T1000 (cell line): ENCODE data around the gene PC.

Experiments
- DNase-seq: peaks from one replicate; lab custom pipeline; 2025; ENCODE audit warnings: mixed read lengths; lab: John Stamatoyannopoulos, UW

The PC gene

DNA sequence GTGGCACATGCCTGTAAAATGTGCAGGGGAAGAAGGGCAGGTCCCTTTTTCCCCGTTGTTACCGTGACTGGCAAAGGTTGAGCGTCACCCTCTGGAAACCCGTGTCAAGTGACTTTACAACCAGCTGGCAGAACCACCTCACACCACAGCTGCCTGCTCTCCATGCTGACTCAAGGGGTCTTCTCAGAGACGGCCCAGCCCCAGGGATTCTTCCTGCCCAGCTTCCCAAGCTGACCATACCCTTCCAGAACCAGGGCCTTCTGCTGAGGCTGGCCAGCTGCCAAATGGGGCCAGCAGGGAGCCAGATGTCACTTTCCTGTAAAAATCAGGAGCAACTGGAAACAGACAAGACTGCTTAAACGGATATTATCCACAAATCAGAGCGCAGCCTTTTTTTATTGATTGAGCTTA, 6.3 kb downstream of the PC start:
- no peak for DNase-seq

DNA sequence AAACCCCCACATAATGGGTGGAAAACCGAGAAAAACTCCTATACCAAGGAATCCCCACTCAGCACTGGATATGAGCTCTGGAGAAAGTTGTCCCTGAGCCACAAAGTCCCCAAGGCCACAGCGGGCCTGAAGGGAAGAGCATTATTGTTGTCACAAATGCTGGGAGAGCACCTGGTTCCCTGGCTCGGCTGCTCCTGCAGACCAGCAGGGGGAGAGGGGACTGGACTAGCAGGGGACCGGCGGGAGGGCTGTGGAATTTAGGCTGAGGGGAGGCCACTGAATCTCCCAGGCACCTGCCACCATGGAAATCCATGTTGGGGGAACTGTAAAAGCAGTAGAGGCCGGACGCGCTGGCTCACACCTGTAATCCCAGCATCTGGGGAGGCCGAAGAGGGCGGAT, 7.0 kb downstream of the PC start:
- DNase-seq: no peak

DNA sequence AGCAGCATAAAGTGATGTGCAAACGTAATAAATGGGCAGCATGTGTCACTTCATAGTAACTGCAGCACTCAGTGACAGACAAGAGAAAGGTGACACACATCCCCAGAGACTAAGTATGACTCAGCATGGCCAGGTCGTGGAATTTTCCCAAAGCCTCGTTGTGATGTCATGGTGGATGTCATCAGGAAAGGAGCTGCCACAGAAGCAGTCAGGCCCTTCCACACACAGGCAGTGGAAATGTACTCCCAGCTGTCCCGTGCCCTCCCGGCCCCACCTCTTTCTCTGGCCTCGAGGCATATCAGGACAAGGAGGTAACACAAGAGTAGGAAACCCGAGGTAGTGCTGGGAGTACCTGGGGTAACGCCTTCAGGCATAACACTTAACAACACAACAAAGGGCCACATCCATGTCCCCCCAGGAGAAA, 8.1 kb downstream of the PC start:
- peak; percentile 73 for DNase-seq

DNA sequence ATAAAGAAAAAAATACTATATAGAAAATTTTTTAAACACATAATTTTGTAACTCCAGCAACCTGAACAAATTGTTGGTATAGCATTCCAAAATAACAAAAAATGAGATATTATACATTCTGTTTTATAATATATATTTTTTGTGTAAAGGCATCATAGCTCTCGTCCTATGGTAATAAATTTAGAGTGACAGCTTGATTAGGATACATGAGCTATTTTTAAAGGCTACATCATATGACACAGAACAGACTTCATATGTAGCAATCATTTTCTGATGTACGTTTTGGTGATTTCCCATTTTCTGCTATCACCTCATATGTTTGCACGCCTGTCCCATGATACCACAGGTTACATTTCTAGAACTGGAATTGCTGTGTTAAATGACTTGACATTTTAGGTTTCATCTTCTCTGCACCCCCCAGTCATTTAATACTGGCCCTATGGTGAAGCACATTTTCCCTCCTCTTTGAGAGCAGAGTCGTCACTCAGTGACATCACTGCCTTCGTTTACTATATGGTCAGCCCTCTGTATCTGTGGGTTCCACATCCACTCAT, 19.5 kb downstream of the PC start:
- no peak for DNase-seq

DNA sequence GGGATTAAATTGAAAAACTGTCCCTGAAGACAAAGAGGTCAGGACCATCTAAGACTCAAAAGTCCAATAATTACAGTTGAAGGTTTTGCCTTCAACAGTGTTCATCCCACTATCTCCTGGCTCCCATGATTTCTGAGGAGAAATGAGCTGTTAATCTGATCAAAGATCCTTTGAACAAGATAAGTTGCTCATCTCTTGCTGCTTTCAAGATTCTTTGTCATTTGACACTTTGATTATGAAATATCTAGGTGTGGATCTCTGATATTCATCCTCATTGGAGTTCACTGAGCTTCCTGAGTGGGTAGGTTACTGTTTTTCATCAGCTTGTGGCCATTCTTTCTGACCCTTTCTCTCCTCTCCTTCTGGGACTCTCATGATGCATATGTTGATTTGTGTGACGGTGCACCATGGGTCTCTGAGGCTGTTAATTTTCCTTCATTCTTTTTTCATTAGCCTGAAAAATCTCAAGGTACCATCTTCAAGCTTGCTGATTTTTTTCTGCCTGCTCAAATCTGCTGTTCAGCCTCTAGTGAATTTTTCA, 20.9 kb downstream of the PC start:
- no peak for DNase-seq

DNA sequence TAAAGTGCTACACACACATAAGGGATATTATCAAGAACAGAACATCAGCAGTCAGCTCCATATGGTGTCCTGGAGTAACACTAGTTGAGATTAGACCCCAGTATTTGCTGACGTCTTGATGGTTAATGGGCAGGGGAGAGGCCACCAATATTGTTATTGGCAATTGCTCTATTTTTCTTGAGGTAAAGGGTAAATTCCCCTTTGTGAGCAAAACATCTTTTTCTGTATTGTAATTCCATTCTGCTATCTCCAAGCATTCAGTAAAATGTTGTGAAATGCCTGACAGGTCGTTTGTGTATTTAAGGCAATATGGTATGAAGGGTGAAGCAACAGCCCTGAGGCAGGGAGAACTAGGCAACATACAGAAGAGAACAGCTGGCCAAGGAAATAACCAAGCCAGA, 21.9 kb downstream of the PC start:
- DNase-seq: no peak

DNA sequence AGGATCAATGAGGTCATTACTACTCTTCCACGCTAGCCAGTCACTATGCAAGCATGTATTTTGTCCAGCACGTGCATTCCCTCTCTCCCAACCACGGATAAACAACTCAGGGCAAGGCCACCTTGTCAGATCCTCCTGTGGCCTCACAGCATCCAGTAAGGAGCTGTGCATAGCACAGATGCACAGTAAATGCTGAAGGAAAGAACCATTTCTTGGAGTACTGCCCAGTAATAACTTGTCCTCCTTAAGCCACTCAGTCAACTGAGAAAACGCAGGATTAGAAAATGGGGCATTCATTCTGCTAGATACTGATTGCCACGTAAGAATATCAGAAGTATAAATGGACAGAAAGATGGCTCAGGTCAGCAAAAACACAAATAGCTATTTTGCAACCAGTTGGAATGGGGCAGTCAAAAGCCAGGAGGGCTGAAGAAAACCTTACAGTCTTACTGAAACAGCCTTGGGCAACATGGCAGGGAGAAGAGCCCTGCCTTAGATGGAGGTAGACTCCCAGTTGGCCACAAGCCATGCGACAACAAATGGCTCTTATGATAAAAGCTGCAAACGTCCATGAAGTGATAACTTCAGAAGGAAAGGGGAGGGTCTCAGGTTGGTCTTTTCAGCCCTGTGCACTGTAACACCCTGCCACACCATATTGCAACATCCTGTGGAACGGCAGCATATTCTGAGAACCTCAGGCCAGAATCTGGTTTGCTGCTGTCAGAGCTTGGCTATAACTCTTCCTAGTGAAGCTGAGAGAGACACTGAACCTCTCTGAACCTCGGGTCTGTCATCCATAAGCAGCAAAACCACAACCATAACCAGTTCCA, 23.0 kb downstream of the PC start:
- no peak for DNase-seq

DNA sequence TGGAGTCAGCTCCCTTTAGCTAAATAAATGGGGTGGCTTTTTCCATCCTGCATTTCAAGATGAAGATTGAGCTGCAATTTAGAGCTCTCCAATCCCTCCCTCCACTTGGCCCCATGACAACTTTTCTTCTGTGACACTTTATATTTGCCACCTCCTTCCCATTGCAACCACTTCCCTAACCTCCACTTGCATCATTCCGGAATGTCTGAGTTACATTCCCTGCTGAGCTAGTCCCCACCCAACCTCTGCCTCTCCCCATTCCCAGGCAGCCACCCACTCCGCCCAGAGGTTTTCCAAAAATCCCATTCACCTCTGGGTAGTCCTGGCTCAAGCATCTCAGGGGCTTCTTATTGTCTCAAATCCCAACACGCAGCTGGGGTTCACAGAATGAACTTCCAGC, 24.7 kb downstream of the PC start:
- no peak for DNase-seq

DNA sequence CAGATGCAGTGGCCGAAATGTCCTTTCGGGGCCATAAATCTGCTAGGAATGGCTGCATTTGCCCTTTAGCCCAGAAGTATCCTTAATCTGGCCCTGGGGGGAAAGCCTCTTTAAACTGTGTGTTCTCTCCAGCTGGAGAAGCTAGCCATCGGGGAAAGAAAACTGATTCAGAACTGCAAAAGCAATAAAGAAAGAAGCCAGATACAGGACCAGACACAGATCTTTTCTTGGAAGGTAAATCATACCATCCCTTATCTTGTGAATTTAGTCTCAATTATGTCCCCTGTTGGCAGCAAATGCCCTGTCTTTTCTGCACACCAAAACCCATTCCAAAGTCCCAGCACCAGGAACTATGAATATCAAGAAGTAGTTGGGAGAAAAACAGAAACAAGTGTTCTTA, 25.6 kb downstream of the PC start:
- no peak for DNase-seq

DNA sequence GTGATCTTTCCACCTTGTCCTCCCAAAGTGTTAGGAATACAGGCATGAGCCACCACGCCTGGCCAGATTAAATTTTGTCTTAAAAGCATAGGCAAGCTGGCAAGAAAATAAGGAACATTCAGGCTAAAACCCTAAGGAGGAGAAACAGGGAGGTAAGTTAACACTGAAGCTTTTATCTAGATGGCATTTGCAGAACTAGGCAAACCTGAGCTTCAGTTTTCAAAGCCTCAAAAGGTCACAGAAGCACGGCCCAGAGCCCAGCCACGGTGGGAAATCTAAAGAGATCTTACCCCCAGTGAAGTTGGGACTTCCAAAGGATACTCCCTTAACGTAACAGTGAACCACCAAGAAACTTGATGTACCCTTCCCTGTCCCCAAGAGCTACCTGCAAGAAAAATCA, 28.4 kb downstream of the PC start:
- no peak for DNase-seq

DNA sequence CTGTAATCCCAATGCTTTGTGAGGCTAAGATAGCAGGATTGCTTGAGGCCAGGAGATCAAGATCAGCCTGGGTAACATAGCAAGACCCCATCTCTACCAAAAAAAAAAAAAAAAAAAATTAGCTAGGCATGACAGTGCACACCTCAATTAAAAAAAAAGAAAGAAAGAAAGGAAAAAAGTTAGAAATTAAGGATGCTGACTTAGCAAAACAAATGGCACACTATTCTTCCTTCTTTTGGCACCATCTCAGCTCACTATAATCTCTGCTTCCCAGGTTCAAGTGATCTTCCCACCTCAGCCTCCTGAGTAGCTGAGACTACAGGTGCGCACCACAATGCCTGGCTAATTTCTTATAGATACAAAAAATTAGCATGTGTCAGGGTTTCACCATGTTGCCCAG, 33.9 kb downstream of the PC start:
- DNase-seq: no peak

DNA sequence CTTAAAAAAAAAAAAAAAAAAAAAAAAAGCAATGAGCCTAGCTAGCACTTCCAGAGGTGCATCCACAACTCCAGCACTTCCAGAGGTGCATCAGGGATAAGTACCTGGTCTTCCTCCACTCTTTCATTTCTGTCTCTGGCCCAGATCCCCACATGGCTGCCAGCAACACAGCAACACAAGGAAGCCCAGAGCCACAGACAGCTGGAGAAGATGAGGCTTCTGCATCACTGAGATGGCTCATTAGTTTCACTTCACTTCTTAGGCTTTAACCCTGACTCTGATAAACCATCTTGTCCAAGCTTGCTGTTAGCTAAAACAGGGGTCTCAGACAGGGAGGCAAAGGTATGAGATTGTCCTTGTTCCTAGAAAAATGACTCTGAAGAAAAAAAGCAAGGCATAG, 35.6 kb downstream of the PC start:
- no peak for DNase-seq

DNA sequence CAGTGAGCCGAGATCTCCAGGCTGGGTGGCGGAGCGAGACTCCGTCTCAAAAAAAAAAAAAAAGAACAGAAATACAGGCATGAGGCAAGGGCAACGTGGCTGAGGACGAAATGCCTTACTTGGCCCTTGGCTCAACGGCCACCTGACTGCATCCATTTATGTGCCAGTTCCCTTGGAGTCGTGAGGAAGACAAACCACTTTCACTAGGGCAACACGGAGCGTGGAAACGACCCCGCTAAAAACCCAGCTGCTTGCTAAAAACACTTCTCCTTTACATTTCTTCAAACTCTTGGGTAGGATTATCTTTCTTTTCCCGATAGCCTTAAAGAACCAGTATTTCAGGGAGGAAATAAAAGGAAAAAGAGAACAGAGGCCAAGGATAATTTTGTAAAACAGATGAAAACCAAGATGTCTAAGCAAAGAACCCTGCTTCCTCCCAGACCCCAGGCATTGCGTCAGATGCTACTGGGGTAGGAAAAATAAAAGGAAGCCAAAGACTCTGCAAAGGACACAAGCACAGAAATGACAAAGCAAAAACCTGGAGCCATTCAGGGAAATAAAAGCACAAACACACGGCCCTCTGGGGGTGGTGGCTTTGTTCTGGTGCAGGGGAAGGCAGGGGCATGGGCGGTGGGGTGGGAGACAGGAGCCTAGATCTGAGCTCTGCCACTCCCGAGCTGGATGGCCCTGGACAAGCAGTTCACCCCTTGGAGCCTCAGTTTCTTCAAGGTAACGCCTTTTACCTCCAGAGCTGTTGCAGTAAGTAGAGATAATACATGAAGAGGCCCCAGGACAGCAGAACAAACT, 37.0 kb downstream of the PC start:
- DNase-seq: no peak

DNA sequence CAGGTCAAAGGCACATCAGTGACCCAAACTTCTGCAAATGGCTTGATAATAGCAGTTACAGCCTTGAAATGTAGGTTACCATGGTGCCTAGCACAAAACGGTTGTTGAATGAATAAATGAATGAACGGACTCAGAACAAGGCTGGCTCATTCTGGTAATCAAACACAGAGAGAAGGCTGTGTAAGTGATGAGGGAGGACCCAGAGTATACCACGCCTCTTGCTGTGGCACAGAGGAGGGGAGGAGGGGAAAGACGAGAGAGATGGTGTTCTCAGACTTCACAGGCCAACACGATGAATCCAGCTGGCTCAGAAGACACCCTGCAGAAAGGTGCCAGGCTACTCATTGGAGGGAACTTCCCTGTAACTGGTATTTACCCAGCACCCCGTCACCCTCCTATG, 38.3 kb downstream of the PC start:
- no peak for DNase-seq

DNA sequence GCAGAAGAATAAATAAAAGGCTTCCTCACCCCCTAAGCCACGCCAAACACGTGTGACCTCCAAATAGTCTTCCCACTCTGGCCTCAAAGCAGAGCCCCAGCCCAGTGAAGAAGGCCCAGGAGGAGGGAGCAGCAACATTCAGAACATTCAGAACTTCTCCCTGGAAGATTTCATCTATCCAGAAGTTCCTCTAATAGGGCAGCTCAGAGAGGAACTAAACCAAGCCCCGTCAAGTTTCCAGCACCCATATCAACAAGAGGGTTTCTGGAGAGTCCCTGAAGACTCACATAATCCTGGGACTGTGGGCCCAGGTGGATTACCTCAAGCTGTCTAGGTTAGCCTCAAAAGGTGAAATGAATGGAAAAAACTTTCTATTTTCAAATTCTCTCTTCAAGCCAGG, 39.4 kb downstream of the PC start:
- no peak for DNase-seq

DNA sequence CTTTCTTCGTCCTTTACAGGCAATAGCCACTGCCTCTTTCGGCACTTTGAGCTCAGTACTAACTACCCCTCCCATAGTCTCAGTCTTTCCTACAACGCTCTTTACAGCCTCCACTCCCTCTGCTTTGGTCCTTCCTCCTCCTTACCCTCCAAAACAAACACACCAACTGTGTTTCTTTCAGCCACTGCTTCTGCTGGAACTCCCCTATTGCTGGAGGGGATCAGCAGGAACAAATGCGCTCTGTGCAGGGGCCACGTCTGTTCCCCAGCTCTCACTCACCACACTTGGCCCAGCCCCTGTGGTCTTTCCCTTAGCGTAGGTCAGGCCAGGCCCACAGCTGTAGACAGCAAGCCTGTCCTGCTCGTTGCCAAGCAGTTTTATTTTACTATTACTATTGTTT, 42.3 kb downstream of the PC start:
- DNase-seq: no peak

DNA sequence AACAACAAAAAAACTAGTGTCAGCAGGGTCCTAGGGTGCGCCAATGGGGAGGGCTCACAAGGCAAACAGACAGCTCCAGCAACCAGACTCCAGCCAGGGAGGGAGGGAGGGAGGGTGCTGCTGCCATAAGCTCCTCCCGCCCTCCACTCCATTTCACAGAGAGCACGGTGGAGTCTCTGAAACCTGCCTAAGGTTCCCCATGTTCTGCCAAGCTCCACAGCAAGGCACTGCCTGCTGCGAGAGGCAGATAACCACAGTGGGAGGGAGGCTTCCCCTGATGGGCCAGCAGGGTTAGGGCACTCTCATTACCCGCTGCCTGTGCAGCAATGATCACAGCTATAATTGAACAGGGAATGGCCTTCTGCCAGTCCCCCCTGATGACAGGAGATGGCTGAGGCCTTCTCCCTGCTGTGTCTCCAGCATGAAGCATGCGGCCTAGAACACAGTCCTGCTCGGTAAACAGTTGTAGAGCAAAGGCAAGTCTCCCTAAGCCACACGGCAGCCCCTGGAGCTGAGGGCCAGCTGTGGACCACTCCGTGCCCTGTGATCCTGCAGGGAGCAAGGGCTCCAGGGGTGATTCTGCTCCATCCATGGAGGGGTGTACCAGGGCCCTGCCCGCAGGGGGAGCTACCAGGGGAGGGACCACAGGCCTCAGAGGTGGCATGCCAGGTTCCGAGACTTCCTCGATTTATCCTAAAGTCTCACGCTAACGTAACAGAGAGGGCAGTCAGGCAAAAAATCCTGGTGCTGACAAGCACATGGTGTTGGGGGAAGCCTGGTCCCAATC, 42.9 kb downstream of the PC start:
- DNase-seq: no peak

DNA sequence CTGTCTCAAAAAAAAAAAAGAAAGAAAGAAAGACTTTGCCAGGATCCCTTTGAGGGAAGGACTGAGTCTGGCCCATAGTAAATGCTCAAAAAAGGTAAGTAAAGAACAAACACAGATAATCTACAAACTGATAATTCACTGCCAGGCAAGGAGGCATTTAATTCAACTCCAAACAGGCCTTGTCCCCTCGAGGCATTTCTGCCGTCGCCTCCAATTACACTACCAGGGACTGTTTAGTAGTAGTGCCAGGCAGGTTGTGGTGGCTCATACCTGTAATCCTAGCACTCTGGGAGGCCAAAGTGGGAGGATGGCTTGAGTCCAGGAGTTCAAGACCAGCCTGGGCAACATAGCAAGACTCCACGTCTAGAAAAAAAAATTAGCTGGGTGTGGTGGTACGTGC, 43.7 kb downstream of the PC start:
- DNase-seq: no peak

DNA sequence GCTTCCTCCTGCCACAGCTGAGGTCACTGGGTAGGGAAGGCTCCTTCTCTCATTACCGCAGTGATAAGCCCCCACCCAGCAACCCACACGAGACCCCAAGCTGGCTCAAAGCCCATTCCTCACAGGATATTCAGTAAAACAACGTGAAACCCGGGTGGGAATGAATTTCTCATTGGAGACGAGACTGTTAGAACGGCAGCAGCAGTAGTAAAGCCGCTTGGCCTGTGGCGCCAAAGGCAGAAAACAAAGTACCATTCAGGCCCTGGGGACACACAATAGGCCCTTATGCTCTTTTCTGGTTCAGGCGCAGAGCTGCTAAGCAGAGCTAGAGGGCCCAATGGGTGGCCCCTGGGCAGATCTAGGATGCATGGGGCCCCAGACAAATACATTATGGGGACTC, 45.3 kb downstream of the PC start:
- no peak for DNase-seq

DNA sequence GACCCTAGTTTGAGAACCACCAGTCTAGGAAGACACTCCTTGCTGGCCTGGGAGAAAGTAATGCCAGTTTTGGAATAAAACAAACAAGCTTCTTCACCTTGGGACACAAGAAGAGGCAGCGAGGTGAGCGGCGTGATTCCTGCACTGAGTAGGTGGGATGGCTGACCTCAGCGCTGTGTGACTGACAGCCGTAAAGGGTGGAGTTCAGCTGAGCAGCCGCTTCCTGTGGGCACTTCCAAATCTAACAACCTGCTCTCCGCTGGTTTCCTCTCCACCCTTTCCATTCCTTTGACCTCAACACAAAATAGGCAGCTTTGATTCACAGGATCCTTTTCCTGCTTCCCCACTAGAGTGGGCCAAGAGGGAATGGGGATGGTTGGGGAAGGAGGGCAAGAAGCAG, 45.8 kb downstream of the PC start:
- DNase-seq: no peak

DNA sequence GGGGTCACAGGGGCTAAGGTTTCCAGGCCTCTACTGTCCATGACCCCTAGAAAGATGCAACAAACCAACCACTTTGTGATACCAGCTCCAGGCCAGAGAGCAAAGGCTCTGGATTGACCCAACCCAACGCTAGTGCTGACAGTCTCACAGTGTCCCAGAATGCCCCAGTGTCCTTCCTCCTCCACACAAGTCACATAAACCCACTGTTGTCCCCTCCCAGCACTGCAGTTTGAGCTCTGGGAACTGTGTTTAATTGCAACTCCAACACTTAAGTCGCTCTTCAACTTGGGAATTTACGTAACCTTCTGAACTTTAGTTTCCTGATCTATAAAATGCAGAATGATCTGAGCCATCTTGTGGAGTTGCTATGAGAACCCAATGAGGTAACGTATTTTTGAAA, 47.5 kb downstream of the PC start:
- DNase-seq: no peak

DNA sequence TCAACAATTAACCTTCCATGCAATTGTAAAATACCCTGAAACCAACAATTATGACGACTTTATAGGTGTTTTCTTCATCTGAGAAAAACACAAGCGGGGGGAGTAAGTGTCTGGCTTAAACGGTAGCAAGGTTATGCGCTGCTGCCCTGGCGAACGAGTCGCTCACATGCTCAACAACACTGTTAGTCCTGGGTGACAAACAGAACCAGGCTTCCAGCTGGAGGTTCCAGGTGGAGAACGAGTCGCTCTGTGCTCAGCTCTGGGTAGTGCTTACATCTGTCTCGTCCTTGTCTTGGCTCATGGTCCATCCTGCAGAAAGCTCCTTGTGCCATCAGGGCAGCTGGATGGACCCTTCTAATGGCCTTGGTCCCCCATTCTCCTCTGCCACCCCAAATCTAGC, 48.2 kb downstream of the PC start:
- no peak for DNase-seq
